K562 (cell line): ENCODE results near the gene WDR64.

Source experiments
- CAMTA2 ChIP-seq: fragments of 250-450 bp; sonication (Bioruptor Pico); conservative IDR thresholded peaks from 2 replicates; pipeline ENCODE4 v1.5.1; 2022
- E2F4 ChIP-seq: sonication (generic); formaldehyde crosslinking; IDR thresholded peaks from 2 replicates; pipeline ENCODE4 v1.8.0; 2022; ENCODE audit warnings: mild to moderate bottlenecking, low read depth, missing genetic modification reagents
- ESRRA ChIP-seq: fragments of 450-650 bp; IDR thresholded peaks from 2 replicates; pipeline ENCODE4 v1.6.1; 2014; ENCODE audit warnings: low read depth, mild to moderate bottlenecking, moderate library complexity, borderline replicate concordance
- FOS ChIP-seq: IDR thresholded peaks from 3 replicates; pipeline ENCODE4 v1.6.1; 2011; ENCODE audit not compliant: insufficient read length; ENCODE audit errors: extremely low read depth
- MAX ChIP-seq: sonication (generic); formaldehyde crosslinking; IDR thresholded peaks from 2 replicates; pipeline ENCODE4 v1.9.0; 2022; ENCODE audit warnings: mild to moderate bottlenecking, missing genetic modification reagents
- MEIS2 ChIP-seq: fragments of 450-650 bp; IDR thresholded peaks from 2 replicates; pipeline ENCODE4 v1.6.1; 2014; ENCODE audit warnings: mild to moderate bottlenecking; ENCODE audit not compliant: partially characterized antibody
- RAD21 ChIP-seq, 2 experiments: fragments of 250-450 bp in 1 of 2; fragments of 450-650 bp in 1 of 2; sonication (Bioruptor Pico) in 1 of 2; formaldehyde crosslinking in 1 of 2; IDR thresholded peaks in 1 of 2; conservative IDR thresholded peaks in 1 of 2; 2 replicates each; pipeline versions ENCODE4 v1.4.0 to v1.8.0; 2020 to 2022; ENCODE audit warnings: mild to moderate bottlenecking in 2 of 2, moderate library complexity in 1 of 2
- SMARCE1 ChIP-seq: fragments of 450-650 bp; IDR thresholded peaks from 2 replicates; pipeline ENCODE4 v1.7.1; 2016; ENCODE audit warnings: mild to moderate bottlenecking
- TARDBP ChIP-seq: fragments of 450-650 bp; IDR thresholded peaks from 2 replicates; pipeline ENCODE4 v1.6.1; 2016
- ZNF668 ChIP-seq: fragments of 250-450 bp; sonication (Bioruptor Pico); IDR thresholded peaks from 2 replicates; pipeline ENCODE4 v1.8.0; 2022; ENCODE audit warnings: mild to moderate bottlenecking, inconsistent platforms
- TF ChIP-seq, protein P1 (sequence below), 3 experiments: IDR thresholded peaks in 2 of 3; conservative IDR thresholded peaks in 1 of 3; 2 replicates each; pipeline ENCODE4 v1.5.1; 2011 to 2012; ENCODE audit warnings: low read length in 3 of 3, mild to moderate bottlenecking in 3 of 3, control low read depth in 2 of 3, improper control_type of control experiment in 1 of 3, inconsistent platforms in 1 of 3, low read depth in 1 of 3, mixed read lengths in 1 of 3, moderate library complexity in 1 of 3; ENCODE audit not compliant: insufficient read depth in 2 of 3
- TF ChIP-seq, protein P2 (sequence below), 2 experiments: IDR thresholded peaks in 1 of 2; conservative IDR thresholded peaks in 1 of 2; 2 replicates each; pipeline ENCODE4 v1.6.1; 2016; ENCODE audit warnings: low read depth in 2 of 2, mild to moderate bottlenecking in 1 of 2, missing compliant biosample characterization in 1 of 2, missing genetic modification characterization in 1 of 2, moderate library complexity in 1 of 2

DNA sequence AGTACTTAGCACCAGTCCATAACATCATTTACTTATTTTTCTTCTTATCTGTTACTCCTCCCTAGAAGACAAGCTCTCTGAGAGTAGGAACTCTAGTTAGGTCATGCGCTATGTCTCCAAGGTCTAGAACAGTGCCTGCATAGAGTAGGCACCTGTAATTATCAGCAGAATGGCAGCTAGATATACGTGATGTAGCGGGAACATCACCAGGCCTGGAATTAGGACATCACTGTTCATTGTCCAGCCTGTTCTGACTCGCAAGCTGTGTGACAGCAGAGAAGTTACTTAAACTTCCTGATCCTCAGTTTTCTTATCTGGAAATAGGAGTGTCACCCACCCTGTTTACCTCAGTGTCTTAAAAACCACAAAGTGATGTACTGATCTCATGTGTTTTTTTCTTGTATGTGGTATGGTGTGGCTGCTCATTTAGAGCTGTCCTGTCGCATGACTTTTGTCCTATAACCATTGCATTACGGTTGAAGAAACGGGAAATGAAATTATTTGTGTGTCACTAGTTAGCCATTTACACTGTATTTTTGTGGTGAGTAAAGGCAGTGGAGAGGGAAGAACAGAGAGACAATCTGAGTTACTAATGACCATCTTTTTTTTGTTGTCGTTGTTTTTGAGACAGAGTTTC is 158.8 kb downstream of the WDR64 start:
- TF ChIP-seq ZNF668 (CRISPR knock-in tag) (no peak), ESRRA (no peak), TARDBP (no peak), E2F4 (CRISPR knock-in tag) (no peak), CAMTA2 (CRISPR knock-in tag) (no peak), FOS (no peak), MEIS2 (no peak), MAX (CRISPR knock-in tag) (no peak), RAD21 (CRISPR knock-in tag; conservative IDR thresholded peaks at IDR 0.05 in 1 of 2, IDR thresholded peaks at IDR 0.05 in 1 of 2) (no peak), SMARCE1 (no peak)
- TF ChIP-seq, protein P1, sequence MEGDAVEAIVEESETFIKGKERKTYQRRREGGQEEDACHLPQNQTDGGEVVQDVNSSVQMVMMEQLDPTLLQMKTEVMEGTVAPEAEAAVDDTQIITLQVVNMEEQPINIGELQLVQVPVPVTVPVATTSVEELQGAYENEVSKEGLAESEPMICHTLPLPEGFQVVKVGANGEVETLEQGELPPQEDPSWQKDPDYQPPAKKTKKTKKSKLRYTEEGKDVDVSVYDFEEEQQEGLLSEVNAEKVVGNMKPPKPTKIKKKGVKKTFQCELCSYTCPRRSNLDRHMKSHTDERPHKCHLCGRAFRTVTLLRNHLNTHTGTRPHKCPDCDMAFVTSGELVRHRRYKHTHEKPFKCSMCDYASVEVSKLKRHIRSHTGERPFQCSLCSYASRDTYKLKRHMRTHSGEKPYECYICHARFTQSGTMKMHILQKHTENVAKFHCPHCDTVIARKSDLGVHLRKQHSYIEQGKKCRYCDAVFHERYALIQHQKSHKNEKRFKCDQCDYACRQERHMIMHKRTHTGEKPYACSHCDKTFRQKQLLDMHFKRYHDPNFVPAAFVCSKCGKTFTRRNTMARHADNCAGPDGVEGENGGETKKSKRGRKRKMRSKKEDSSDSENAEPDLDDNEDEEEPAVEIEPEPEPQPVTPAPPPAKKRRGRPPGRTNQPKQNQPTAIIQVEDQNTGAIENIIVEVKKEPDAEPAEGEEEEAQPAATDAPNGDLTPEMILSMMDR (IDR thresholded peaks at IDR 0.05 in 2 of 3, conservative IDR thresholded peaks at IDR 0.05 in 1 of 3; ENCODE audit: insufficient read depth in 2 of 3, low read depth in 1 of 3, low read length in 3 of 3): no peak
- TF ChIP-seq, protein P2, sequence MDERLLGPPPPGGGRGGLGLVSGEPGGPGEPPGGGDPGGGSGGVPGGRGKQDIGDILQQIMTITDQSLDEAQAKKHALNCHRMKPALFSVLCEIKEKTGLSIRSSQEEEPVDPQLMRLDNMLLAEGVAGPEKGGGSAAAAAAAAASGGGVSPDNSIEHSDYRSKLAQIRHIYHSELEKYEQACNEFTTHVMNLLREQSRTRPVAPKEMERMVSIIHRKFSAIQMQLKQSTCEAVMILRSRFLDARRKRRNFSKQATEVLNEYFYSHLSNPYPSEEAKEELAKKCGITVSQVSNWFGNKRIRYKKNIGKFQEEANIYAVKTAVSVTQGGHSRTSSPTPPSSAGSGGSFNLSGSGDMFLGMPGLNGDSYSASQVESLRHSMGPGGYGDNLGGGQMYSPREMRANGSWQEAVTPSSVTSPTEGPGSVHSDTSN (CRISPR knock-in tag; IDR thresholded peaks at IDR 0.05; ENCODE audit: low read depth): no peak
- TF ChIP-seq, protein P2 (tag; conservative IDR thresholded peaks at IDR 0.05; ENCODE audit: low read depth): no peak
